ENCODE results near the gene NSFL1C.
A peak's percentile ranks its signal among the peaks of the same experiment; 100 is the strongest.
"Not testable (repeated sequence)": the region's sequence is repeated elsewhere in the genome, so short reads cannot be mapped to it uniquely, and the experiment has no call there.

NSFL1C gene

DNA sequence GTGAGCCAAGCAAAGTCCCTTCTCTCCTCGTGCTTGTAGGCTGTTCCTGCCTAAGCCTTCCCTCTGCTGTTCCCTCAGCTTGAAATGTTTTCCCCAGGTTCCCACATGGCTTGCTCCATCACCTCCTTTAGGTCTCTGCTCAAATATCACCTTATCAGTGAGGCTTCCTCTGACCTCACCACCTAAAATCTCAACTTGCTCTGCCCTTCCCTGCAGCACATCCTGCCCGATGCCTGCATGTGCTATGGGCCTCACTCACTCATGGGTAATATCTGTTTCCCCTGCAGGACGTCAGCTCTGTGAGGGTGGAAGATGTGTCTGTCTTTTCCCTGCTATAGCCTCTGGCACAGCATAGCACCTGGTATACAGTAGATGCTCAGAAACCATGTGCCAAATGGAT, 43.9 kb downstream of the NSFL1C start:
- no peak for DNase-seq

DNA sequence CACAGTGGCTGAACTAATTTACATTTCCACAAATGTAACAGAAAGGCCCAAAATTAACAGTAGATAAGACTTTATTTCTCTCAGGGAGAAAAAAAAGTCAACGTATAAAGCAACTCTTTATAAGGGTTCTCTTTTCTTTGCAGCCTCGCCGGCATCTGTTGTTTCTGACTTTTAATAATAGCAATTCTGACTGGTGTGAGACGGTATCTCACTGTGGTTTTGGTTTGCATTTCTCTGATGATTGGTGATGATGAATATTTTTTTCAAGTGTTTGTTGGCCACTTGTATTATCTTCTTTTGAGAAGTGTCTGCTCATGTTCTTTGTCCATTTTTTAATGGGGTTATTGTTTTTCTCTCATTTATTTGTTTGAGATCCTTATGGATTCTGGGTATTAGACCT, 46.6 kb downstream of the NSFL1C start:
- no peak for DNase-seq

DNA sequence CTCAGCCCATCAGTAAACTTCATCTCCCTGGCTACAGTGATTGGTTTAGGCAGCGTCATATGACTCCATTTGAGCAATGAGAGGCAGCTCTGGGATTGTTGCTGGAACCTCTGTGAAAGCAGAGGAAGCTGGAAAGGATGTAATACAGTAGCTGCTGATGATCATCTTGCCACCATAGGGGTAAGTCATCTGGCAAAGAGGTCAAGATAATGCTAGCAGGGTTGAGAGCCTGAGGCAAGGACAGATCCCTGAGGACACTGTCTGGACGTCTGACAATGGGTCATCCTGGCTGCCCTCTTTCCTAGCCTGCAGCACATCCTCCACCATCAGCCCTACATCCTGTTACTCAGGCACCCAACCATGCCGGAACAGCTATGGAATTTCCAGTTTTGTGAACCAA, 48.3 kb downstream of the NSFL1C start:
- DNase-seq: peak; percentile 79

DNA sequence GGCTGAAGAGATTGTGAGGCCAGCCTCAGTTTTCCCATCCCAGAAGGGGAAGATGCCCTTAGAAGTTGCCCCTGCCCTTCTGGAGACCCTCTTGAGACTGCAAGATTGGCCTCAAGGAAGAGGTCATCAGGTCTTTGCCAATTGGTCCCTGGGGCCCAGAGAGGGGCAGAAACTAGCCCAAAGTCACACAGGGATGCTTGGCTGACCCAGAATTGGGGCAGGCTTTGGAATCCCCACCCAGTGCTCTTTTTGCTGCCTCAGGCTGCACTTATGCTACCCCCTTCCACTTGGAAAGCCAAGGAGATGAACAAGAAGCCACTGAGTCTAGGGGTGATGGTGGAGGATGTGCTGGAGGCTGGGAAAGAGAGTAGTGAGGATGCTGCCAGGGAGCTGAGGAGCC, 48.9 kb downstream of the NSFL1C start:
- DNase-seq: no peak

DNA sequence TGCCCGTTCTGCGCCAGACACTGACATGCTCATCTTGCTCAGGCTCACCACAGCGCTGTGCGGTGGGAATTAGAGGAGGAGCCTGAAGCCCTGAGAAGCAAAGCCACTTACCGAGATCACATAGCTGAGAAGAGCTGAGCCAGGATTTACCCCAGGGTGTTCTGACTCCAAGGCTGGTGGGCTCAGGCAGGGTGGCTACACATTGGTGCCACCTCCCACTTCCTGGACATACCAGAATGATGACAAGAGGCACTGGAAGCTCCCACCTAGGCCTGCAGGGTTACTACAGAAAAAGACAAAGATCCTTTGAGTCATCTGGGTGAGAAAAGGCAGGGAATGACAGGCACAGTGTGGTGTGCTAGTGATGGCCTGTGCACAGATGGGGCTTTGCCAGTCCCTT, 49.4 kb downstream of the NSFL1C start:
- DNase-seq: peak; percentile 63

DNA sequence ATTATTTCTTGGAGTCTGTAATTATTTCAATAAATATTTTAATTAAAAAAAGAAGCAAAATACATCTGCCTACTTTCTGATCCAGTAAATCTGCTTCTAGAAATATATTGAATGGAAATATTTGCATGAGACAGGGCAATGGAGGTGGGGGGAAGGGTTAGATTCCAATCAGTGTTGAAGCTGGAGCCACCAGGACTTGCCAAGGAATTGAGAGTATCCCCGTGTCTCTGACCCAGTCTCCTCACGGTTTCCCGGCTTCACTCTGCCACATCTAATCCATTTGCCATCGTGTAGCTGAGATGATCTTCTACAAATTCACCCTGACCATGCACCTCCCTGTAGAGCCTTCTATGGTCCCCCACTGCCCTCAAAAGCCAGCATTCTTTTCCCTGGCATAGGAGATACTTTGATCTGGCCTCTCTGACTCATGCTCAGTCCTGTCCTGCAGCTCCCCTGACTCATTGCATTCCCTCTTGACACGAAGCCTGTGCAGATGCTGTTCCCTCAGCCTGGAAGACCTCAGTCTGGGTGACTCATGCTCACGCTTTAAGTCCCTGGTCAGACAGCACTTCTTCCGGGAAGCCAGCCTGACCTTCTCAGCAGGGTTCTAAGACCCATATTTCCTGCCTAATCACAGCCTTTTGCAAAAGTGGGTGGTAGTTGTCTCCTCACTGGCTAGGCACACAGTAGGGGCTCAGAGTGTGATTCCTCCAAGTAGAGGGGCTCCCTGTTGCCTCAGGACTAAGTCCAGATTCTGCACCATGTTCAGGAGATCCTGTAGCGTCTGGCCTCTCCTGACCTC, 50.8 kb downstream of the NSFL1C start:
- DNase-seq: peak; percentile 100

DNA sequence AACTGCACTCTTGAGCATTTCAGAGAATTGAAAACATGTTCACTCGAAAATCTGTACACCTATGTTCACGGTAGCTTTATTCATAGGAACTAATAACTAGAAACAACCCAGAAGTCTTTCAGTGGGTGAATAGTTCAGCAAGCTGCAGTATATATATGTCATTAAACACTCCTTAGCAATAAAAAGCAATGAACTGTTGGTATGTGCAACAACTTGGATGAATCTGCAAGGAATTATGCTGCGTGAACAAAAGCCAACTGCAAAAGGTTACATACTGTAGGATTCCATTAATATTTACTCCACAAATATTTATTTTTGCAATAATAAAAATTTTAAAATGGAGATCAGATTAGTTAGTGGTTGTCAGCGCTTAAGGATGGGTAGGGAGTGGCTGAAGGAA, 51.7 kb downstream of the NSFL1C start:
- DNase-seq: no peak

DNA sequence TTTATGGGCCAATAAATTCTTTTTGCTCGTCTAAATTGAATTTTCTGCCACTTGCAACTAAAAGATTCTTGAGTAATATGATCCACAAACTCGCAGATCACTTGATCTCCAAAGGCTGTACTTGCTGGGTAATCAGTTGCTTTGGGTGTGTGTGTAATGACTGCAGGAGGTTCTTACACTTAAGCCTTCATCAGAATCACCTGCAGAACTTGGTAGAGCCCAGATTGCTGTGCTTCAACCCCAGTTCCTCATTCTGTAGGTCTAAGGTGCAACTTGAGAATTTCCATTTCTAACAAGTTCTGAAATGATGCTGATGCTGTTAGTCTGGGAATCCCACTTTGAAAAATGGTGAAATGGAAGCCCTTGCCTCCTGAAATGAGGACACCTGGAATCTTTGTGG, 60.8 kb downstream of the NSFL1C start:
- no peak for DNase-seq

DNA sequence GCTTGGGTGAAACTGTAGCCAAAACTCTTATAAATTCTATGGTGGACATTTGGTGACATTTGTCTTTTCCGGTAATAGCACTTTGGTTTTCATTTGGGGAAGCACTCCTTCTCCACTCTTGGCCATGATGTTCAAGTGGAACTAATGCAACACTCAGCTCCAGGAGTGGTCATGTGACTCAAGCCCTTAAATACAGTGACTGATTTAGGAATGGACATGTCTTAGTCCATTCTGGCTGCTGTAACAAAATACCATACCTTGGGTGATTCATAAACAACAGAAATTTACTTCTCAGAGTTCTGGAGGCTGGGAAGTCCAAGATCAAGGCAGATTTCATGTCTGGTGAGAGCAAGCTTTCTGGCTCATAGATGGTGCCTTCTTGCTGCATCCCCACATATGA, 63.0 kb downstream of the NSFL1C start:
- DNase-seq: no peak

DNA sequence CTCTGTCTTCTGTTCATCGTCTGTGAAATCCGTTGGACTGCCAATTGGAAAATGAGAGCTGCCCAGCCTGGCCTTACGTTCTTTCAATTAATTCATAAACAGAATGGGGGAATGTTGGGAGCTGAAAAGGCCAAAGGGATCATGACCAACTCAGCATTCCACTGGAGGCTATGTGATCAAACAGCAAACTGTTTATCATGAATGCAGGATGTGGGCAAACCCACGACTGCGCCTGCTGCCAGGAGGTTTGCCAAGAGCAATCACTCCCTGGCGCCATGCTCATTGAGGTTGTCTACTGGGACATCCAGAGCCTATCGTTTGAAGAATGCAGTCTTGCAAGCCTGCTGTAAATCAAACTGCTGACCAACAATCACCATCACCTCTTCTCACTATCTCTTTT, 64.5 kb downstream of the NSFL1C start:
- peak; percentile 55 for DNase-seq

DNA sequence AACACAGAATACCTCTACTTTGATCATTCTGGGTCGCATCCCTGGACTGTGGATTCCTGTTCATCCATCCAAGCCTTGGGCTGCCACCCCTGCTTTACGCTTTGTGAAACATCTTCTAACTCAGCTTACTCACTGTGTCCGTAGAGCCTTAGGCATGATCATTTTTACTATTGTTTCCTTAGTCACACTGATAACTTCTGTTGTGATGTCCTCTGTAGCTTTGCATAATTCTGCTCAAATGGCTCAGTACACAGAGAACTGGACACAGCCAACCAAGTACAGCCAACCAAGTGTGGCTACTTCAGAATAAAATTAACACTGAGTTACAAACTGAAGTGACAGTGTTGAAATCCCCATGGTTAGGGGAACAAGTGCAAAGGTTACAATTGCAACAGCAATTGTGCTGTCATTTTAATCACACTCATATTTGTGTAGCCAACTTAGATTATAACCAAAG, 65.2 kb downstream of the NSFL1C start:
- DNase-seq: no peak

DNA sequence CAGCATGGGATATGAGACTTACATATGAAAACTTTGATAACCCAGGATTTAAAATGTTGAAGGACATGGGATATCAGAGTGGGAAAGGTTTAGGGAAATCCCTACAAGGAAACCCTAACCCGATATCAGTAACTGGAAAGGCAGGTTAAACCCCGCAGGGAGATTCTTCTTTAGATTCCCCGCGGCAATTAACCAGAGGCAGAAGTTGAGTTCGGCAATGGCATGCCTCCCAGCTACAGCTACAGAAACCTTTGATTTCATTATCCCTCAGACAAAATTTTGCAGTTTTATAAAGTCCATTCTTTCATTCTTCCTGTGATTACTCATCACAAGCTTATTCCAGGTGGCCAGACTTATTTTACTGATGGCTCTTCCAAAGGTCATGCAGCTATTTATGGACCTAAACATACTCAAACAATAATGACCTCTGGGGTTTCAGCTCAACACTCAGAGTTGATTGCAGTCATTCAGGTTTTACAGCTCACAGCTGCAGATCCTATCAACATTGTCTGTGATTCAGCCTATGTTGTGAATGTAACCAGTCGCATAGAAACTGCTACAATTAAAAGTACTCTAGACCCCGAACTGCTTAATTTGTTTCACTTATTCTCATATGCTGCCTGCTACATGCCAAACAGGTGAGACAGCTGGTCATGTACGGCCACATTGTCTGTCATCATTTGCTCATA, 66.8 kb downstream of the NSFL1C start:
- peak; percentile 78 for DNase-seq

DNA sequence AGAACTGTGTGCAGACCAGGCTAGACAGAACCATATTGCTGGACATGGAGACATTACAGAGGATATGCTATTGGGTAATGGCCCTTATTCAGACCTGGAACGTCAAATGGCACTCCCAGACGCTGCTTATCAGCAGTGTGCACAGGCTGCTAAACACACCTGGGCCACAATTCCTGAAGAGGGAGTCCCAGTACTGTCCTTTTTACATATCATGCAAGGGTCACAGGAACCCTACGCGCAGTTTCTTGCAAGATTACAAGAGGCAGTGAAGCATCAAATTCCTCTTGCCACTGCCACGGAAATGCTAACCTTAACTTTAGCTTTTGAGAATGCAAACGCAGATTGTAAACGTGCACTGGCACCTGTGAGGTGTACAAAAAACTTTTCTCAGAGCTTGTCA, 68.5 kb downstream of the NSFL1C start:
- DNase-seq: not testable (repeated sequence)

DNA sequence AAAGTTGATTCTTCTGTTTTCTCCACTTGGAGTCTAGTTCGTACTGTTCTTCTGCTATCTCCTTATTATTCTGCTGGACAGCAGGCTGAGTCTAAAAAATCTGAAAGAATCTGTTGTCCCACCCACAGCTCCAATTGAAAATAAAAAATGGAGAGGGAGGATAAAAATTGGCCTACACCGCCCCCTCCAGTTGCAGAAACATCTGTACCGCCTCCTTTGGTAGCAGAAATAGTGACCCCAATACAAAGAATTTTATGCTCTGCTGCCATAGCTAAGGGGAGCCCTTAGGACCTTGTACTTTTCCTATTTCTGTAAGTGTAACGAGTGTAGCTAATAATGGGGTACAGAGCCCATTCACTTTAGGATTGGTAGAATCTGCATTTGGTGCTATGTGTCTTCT, 68.9 kb downstream of the NSFL1C start:
- DNase-seq: no peak

DNA sequence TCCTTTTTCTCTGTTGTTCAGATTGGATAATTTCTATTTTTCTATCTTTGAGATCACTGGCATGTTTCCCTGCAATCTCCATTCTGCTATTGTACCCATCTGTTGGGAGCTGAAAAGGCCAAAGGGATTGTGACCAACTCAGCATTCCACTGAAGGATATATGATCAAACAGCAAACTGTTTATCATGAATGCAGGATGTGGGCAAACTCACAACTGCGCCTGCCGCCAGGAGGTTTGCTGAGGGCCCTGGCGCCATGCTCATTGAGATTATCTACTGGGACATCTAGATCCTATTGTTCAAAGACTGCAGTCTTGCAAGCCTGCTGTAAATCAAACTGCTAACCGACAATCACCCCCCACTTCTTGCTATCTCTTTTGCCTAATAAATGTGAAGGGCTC, 69.9 kb downstream of the NSFL1C start:
- no peak for DNase-seq

DNA sequence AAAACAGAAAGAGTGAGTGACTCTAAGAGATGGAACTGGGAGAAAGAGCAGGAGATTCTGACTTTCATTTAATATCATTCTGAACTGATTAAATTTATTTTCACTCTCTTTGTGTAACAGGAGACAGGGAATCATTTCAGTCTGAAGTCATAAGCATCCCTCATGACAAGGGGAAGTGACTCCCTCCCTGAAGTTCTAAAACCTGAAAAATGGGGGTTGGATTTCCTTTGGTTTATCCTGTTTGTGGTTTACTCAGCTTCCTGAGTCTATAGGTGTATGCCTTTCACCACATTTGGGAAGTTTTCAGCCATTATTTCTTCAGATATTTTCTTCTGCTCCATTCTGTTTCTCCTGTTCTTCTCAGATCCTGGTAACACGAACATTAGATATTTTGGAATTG, 70.4 kb downstream of the NSFL1C start:
- no peak for DNase-seq

DNA sequence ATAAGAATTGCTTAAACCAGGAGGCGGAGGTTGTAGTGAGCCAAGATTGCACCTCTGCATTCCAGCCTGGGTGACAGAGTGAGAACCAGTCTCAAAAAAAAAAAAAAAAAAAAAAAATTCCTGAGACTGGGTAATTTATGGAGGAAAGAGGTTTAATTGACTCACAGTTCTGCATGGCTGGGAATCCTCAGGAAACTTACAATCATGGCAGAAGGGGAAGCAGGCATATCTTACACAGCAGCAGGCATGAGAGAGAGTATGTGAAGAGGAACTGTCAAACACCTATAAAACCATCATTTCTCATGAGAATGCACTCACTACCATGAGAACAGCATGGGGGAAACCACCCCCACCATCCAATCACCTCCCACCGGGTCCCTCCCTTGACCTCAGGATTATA, 72.0 kb downstream of the NSFL1C start:
- no peak for DNase-seq

DNA sequence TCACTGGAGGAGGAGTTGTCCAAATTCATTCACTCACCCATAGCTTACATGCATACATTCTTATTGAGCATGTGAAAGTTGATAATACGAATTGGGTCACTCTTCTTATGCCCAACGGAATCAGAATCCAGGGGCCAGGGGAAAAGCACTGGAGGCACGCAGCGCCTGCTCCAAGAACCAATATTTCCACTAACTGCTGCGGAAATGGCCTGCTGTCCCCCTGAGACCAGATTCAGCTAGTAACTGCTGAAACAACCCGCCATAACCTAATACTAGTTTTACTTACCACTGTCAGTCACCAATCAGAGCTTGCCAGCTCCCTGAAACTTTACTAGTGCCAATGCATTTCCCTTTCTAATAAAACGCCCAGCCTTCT, 73.2 kb downstream of the NSFL1C start:
- DNase-seq: no peak

DNA sequence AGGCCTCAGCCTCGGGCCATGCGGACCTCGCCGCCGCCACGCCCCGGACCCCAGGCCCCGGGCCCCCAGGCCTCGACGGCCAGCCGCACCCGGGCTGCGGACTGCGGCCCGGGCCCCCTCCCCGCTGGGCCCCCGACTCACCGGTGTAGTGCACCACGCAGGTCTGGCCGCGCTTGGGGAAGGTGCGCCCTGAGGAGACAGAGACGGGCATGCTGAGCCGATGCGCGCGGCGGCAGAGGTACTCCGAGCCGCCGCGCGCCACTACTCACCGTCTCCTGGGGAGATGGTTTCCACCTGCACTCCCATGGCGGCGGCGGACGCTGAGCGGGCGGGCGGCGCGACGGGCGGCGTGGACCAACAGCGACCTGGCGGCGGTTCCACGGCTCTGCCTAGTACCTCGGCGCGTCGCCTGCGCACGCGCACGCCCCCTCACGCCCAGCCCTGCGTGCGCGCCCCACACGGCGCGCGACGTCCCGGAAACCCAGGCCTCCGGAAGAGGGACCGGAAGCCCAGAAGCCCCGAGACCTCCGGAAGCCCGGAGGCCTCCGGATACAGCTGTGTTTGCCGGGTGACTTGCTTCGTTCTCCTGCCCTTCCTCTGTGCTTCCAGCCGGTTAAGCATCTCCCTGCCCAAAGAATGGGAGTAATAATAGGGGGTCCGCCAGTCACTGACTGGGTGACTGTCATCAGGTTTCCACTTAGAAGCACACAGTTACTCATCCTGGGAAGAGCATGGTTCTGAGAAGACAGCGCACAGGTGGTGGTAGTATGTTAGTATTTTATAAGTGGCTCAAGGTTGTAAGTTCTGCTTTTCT, 73.7 kb downstream of the NSFL1C start, which contains the start of gene FKBP1A:
Gene FKBP1A (minus strand): TSS at position 362 of the 814 bp plus-strand sequence. CDS start 56 bp downstream, at position 306.
- peak; percentile 92 for DNase-seq

DNA sequence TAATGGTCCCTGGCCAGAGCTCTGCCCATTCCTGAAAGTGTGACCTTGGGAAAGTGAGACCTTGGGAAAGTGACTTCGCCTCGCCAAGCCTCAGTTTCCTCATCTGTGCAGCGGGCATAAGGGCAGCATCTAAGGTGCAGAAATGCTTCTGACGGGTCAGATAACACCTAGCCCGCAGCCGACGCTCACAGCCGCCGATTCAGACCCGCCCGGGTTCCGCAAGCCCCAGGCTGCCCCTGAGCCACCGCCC, 74.3 kb downstream of the NSFL1C start:
- no peak for DNase-seq

All from HCEC 1CT (cell line).